LNCaP clone FGC (cell line): ENCODE data around the gene OR1K1.
"Not testable (repeated sequence)": the region's sequence is repeated elsewhere in the genome, so short reads cannot be mapped to it uniquely, and the experiment has no call there.

Source experiments
- DNase-seq: peaks from one replicate; pipeline ENCODE4 v3.0.0-alpha.2; 2011; ENCODE audit warnings: low read depth
- H3K4me3 ChIP-seq: 2 replicates; pipeline ENCODE4 v1.5.1; 2011; ENCODE audit warnings: mild to moderate bottlenecking, low read depth, low read length, control low read depth
- TF ChIP-seq, protein P1 (sequence below): IDR thresholded peaks from 2 replicates; pipeline ENCODE4 v1.5.1; 2012; ENCODE audit warnings: mild to moderate bottlenecking; ENCODE audit not compliant: control insufficient read depth, insufficient read depth; ENCODE audit errors: extremely low read depth

The OR1K1 gene

DNA sequence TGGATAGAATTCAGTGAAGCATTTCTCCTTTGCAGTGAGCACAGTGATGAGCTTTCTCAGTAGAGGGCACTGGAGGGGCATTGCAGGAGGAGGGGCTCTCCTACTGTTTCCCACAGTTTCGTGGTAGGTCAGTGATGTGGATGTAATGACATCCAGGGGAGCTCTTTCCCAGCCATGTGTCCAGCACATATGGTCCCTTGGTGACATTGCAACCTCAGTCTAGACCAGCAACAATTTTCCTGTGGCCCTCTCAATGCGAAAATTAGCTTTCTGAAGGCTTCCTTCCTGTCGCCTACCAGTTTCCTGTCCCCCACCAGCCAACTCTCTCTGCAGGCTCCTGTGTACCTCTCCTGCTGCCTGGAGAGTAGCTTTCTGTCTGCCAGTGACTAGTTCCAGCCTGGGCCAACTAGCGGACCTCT is 35.4 kb downstream of the OR1K1 start:
- H3K4me3 ChIP-seq, result no peak overlapping the region
- TF ChIP-seq, protein P1, sequence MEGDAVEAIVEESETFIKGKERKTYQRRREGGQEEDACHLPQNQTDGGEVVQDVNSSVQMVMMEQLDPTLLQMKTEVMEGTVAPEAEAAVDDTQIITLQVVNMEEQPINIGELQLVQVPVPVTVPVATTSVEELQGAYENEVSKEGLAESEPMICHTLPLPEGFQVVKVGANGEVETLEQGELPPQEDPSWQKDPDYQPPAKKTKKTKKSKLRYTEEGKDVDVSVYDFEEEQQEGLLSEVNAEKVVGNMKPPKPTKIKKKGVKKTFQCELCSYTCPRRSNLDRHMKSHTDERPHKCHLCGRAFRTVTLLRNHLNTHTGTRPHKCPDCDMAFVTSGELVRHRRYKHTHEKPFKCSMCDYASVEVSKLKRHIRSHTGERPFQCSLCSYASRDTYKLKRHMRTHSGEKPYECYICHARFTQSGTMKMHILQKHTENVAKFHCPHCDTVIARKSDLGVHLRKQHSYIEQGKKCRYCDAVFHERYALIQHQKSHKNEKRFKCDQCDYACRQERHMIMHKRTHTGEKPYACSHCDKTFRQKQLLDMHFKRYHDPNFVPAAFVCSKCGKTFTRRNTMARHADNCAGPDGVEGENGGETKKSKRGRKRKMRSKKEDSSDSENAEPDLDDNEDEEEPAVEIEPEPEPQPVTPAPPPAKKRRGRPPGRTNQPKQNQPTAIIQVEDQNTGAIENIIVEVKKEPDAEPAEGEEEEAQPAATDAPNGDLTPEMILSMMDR, result no peak
- no peak for DNase-seq

DNA sequence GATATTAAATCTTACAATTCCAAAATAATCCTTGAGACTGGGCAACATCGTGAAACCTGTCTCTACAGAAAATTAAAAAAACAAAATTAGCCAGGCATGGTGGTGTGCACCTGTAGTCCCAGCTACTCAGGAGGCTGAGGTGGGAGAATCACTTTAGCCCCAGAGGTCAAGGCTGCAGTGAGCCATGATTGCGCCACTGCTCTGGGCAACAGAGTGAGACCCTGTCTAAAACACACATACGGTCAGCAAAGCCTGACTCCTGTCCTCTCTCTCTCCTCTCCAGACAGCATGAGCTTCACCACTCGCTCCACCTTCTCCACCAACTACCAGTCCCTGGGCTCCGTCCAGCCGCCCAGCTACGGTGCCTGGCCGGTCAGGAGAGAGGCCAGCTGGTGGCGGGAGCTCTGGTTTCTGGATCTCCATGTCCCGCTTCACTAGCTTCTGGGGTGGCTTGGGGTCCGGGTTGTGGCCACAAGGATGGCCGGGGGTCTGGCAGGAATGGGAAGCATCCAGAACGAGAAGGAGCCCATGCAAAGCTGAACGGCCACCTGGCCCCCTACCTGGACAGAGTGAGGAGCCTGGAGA is 37.4 kb downstream of the OR1K1 start:
- DNase-seq, result no peak
- TF ChIP-seq, protein P1, result no peak
- H3K4me3 ChIP-seq, result no peak overlapping the region

DNA sequence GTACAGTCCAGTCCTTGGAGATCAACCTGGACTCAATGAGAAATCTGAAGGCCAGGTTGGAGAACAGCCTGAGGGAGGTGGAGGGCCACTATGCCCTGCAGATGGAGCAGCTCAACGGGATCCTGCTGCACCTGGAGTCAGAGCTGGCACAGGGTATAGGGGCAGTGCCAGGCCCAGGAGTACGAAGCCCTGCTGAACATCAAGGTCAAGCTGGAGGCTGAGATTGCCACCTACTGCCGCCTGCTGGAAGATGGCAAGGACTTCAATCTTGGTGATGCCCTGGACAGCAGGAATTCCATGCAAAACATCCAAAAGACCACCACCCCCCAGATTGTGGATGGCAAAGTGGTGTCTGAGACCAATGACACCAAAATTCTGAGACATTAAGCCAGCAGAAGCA is 38.5 kb downstream of the OR1K1 start:
- not testable (repeated sequence) for H3K4me3 ChIP-seq, DNase-seq

DNA sequence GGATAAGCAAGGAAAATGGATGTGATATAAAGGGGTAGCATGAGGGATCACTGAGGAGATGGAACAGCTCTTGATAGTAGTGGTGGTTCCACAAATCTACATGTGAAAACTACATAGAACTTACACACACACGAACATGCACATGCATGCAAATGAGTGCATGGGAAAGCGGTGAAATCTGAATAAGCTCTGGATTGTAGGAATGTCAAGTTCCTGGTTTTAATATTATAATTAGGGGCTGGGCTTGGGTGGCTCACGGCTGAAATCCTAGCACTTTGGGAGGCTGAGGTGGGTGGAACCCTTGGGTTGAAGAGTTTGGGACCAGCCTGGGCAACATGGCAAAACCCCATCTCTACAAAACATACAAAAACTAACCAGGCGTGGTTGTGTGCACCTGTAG is 41.6 kb downstream of the OR1K1 start:
- TF ChIP-seq, protein P1, result no peak
- no peak overlapping the region for H3K4me3 ChIP-seq
- DNase-seq, result no peak

DNA sequence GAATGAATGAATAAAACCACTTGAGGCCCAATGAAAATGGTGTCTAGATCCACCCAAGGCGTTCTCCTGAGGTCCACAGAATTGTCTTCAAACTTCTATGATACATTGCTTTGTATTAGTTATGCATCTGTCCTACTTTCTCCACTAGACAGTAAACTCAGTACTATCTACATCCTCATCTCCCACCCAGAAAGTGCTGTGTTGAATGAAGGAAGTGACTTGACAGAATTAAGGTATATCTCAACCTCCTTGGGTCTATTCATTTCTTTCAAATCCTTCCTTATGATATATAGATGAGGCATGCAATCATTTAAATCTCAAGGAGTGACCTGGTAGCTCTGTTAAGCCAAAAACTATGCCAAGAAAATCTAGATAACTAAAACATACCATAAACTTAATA is 44.2 kb downstream of the OR1K1 start:
- H3K4me3 ChIP-seq, result no peak overlapping the region
- no peak for DNase-seq
- TF ChIP-seq, protein P1, result no peak

DNA sequence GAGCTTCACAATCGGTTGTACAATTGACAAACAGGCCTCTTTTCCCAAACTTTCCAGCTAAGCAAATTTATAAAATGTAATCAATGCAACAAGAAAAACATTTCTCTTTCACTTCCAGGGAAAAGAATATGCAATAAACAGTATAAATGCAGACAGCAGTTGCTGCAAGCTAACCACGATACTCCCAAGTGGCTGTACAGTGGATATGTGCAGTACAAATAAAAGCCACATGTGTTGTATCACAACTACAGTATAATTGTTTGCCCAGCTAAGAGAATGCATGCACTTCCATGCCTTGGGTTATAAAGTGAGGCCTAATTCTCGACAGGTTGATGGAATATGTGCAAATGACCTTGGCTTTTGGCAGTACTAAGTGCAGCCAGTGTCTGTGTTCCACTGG is 45.2 kb downstream of the OR1K1 start:
- TF ChIP-seq, protein P1, result no peak
- no peak for DNase-seq
- H3K4me3 ChIP-seq, result no peak overlapping the region

DNA sequence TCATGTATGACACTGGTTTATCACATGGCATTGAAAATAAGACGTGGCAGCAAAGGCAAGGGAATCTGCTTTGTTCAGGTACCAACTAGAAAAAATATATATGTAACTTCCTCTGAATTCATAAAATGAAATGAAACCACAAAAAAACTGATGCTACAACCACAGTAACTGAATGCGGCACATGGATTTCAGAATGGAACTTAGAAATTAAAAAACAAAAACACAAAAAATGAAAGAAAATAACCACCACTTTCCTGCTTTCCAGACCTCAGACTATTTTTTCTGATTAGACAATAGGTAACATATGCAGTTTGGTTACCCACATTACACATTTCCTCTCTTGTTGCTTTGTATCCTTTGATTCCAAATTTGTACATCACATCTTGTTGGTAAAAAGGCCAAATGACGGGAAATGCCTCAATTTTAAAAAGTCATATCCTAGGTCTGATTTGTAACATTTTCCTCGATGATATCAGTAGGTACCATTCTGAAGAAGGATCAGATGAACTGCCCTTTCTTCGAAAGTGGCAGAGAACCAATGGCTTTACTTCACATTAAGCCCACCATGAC is 46.5 kb downstream of the OR1K1 start:
- no peak overlapping the region for H3K4me3 ChIP-seq
- TF ChIP-seq, protein P1, result no peak
- DNase-seq, result no peak
